Kidney (tissue), 14 donors: Measurements from ENCODE around the gene RNF224. TPM values are rescaled to one million over a fixed set of nuclear protein-coding genes. Genes with fewer than 3 reads are reported as not detected.
A peak's percentile ranks its signal among the peaks of the same experiment; 100 is the strongest.

Experiments used
- DNase-seq, 5 donors: peaks; one replicate each; pipeline ENCODE4 v3.0.0-alpha.2; 2013 to 2020
- FAIRE-seq: peaks from 2 replicates; lab custom pipeline; 2012; peaks lifted over from hg19 to GRCh38; lab: Jason Lieb, UNC
- H3K27ac ChIP-seq, 2 donors: one replicate each; pipeline ENCODE4 v1.7.0; 2013; ENCODE audit warnings: low read depth in 2 of 2, low read length in 2 of 2, inconsistent platforms in 1 of 2
- H3K27me3 ChIP-seq: one replicate; pipeline ENCODE4 v1.7.1; 2013; ENCODE audit warnings: low read length, inconsistent platforms; ENCODE audit not compliant: control insufficient read depth, insufficient read depth
- H3K36me3 ChIP-seq, 3 donors: one replicate each; pipeline versions ENCODE4 v1.7.0 to v1.7.1; 2013; ENCODE audit warnings: low read length in 3 of 3, control low read depth in 1 of 3, inconsistent platforms in 1 of 3; ENCODE audit not compliant: insufficient read depth in 3 of 3, control insufficient read depth in 2 of 3
- H3K4me1 ChIP-seq, 3 donors: one replicate each; pipeline versions ENCODE4 v1.7.0 to v1.7.1; 2013; ENCODE audit warnings: low read length in 3 of 3, inconsistent platforms in 1 of 3, low read depth in 1 of 3; ENCODE audit not compliant: control insufficient read depth in 2 of 3, insufficient read depth in 2 of 3
- H3K4me3 ChIP-seq, 3 donors: one replicate each; pipeline versions ENCODE4 v1.7.0 to v1.8.1; 2013; ENCODE audit warnings: low read length in 3 of 3, control low read depth in 1 of 3, inconsistent platforms in 1 of 3
- H3K9ac ChIP-seq, 3 donors: one replicate each; pipeline versions ENCODE4 v1.7.0 to v1.7.1; 2013; ENCODE audit warnings: low read length in 3 of 3, control low read depth in 1 of 3, inconsistent platforms in 1 of 3
- H3K9me3 ChIP-seq, 3 donors: one replicate each; pipeline versions ENCODE4 v1.7.0 to v1.7.1; 2013; ENCODE audit warnings: low read length in 3 of 3, control low read depth in 1 of 3, inconsistent platforms in 1 of 3; ENCODE audit not compliant: control insufficient read depth in 2 of 3, insufficient read depth in 1 of 3
- CTCF ChIP-seq: IDR thresholded peaks from 3 replicates; pipeline ENCODE4 v1.5.1; 2012; ENCODE audit warnings: mild to moderate bottlenecking, moderate library complexity, borderline replicate concordance; ENCODE audit not compliant: insufficient read depth; ENCODE audit errors: extremely low read depth
- intact Hi-C: fragments of 100-400 bp; cut with DNase I; formaldehyde crosslinking; loops from one replicate; pipeline ENCODE4 v1.11.1; 2022
- polyA plus RNA-seq: library from polyadenylated mRNA; stranded (reverse); fragments of 350-450 nt; fragmentation: Illumina TruSeq; extraction: RNeasy Lipid Tissue Mini Kit (QIAGEN cat#74804); gene quantifications from one replicate; pipeline ENCODE4 v1.2.3, GENCODE V29; 2014; ENCODE audit warnings: low read depth, low replicate concordance; ENCODE audit not compliant: insufficient read depth
- total RNA-seq: library from RNA; stranded (reverse); fragmentation: NEBNext Ultra II Directional; extraction: Animal tissue kit (Norgen Biotek cat#: 25700); gene quantifications from one replicate; pipeline ENCODE4 v1.2.1, GENCODE V29; 2021
- donor health status: control.
- donor health status: control.
- donor health status: control.
- donor health status: control.
- donor health status: control.
- donor health status: DM: yes; HTN: yes; CAD: no.
- donor health status: Normal renal cell carcinoma (clear cell type).

The RNF224 gene
- total and polyA plus RNA-seq, 2 donors from 2014 or later: 0.80 to 0.85 TPM

- FAIRE-seq (no peak), DNase-seq (no peak)
- Histone ChIP-seq H3K4me1 (peaks cover 3 to 54% (median 16%) of the 10 kb centered on the region in 3 donors), H3K4me3 (peak overlapping the region; percentile 45 to 67 (median 63)), H3K9ac (peak overlapping the region in 1 of 3 donors; percentile 46), H3K27ac (peak overlapping the region; percentile 57 to 63), H3K9me3 (no peaks in the 10 kb centered on the region), H3K36me3 (no peaks in the 10 kb centered on the region), H3K27me3 (no peaks in the 10 kb centered on the region)
- TF ChIP-seq CTCF: no peak
- intact Hi-C loops: no loop called here
Observed at GRCh38 chr9:137201205-137201868, 26.0 kb upstream of the RNF224 start.

DNA sequence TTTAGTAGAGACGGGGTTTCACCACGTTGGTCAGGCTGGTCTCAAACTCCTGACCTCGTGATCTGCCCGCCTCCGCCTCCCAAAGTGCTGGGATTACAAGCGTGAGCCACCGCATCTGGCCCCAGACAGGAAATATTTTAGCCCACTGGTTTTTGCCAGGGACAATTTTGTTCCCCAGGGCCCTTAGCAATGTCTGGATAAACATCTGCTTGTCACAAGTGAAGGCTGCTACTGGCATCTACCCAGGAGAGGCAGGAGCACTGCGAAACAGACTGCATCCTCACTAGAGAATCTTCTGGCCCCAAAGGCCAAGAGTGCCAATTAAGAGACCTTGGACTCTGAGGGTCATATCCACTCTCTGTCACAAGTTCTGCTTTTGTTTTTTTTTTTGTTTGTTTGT is 24.3 kb upstream of the RNF224 start:
- H3K27me3 ChIP-seq: no peaks in the 10 kb centered on the region
- no peaks in the 10 kb centered on the region for H3K36me3 ChIP-seq
- no peak for DNase-seq
- no peak for FAIRE-seq
- H3K4me1 ChIP-seq: peaks cover 3 to 52% (median 16%) of the 10 kb centered on the region in 3 donors
- no peak overlapping the region for H3K27ac ChIP-seq
- H3K9ac ChIP-seq: no peak overlapping the region
- no peak overlapping the region for H3K4me3 ChIP-seq
- no peak for TF ChIP-seq CTCF
- intact Hi-C loops: no loop called here
- H3K9me3 ChIP-seq: no peaks in the 10 kb centered on the region

DNA sequence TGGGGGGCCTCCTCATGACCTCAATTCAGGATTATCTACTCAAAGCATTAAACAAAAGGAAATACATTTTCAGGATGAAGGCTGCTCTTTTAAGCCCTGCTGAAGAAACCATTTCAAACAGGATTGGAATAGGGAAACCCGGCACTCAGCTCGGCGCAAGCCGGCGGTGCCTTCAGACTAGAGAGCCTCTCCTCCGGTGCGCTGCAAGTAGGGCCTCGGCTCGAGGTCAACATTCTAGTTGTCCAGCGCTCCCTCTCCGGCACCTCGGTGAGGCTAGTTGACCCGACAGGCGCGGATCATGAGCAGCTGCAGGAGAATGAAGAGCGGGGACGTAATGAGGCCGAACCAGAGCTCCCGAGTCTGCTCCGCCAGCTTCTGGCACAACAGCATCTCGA is 22.6 kb upstream of the RNF224 start:
- H3K27ac ChIP-seq: no peak overlapping the region
- no peak for FAIRE-seq
- H3K9ac ChIP-seq: peak overlapping the region; percentile 65 to 88 (median 78)
- H3K36me3 ChIP-seq: no peaks in the 10 kb centered on the region
- TF ChIP-seq CTCF: no peak
- H3K4me3 ChIP-seq: peak overlapping the region; percentile 91 to 97 (median 94)
- no peaks in the 10 kb centered on the region for H3K9me3 ChIP-seq
- no peak for DNase-seq
- no peaks in the 10 kb centered on the region for H3K27me3 ChIP-seq
- peaks cover 3 to 37% (median 13%) of the 10 kb centered on the region in 3 donors for H3K4me1 ChIP-seq
- intact Hi-C loops: no loop called here
